GM12892 (cell line): ENCODE data around the gene PACSIN2.
"Not testable (repeated sequence)": the region's sequence is repeated elsewhere in the genome, so short reads cannot be mapped to it uniquely, and the experiment has no call there.

Experiments
- DNase-seq: peaks from one replicate; pipeline ENCODE4 v3.0.0; 2011; ENCODE audit not compliant: insufficient read length
- FAIRE-seq: peaks from 2 replicates; lab custom pipeline; 2011; peaks lifted over from hg19 to GRCh38; lab: Jason Lieb, UNC
- POLR2A ChIP-seq: IDR thresholded peaks from 2 replicates; pipeline ENCODE4 v1.6.1; 2011; ENCODE audit warnings: low read depth, low read length, control low read depth
- POLR2AphosphoS5 ChIP-seq: IDR thresholded peaks from 2 replicates; pipeline ENCODE4 v1.6.1; 2011; ENCODE audit warnings: low read depth, low read length, control low read depth
- TAF1 ChIP-seq: IDR thresholded peaks from 2 replicates; pipeline ENCODE4 v1.6.1; 2011; ENCODE audit warnings: low read depth, mild to moderate bottlenecking, control low read depth, low read length, borderline replicate concordance

PACSIN2 gene

DNA sequence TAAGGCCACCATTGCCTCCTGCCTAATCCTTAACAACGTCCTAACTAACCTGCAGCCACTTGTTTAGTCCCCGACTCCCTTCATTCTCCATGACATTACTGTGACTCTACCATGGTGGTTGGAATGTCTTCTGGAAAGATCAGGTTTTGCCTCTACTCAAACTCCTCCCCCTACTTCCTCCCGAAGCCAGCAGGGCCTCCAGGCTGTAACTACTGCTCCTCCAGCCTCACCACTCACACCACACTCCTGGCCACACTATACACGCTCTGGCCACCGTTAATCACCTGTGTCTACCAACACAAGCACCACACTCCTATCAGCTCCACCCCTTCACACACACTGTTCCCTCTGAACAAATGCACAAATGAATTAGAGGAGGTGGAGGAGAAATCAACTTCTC, 69.2 kb downstream of the PACSIN2 start:
- FAIRE-seq (peak; percentile 85), DNase-seq (no peak)
- TF ChIP-seq POLR2A (no peak), TAF1 (no peak), POLR2AphosphoS5 (no peak)

DNA sequence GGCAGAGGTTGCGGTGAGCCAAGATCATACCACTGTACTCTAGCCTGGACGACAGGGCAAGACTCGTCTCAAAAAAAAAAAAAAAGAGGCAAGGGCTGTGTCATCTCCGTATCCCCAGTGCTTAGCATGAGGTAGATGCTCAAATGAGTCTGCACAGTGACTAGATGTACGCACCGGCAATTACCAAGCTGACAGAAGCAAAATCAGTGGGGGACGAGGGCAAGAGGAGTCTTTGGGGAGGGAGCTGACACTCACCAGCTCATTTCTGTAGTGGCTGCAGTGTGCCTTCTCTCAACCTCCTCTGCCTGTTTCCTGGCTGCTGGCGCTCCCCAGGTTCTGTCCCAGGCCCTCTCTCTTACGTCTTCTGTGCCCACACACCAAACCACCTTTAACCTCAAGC, 69.9 kb downstream of the PACSIN2 start:
- TF ChIP-seq TAF1 = no peak
- no peak for TF ChIP-seq POLR2A
- TF ChIP-seq POLR2AphosphoS5 = no peak
- no peak for FAIRE-seq
- DNase-seq = no peak

DNA sequence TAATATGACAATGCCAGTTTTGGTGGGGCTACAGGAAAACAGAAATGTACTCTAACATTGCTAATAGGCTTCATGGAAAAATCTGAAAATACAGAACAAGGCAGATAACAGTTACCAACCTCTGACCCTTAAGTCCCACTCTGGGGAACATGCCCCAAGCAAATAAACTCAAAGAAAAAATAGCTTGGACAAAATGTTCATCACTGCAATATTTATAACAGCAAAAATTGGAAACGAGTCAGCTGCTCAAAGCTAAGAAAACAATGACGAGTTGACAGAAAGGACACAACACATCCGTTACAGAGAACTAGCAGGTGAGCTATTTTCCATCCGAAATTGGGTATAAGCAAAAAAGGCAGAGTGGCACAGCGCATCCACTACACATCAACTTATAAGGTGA, 70.5 kb downstream of the PACSIN2 start:
- FAIRE-seq (no peak), DNase-seq (no peak)
- TF ChIP-seq POLR2A = no peak
- no peak for TF ChIP-seq POLR2AphosphoS5
- TF ChIP-seq TAF1 = no peak

DNA sequence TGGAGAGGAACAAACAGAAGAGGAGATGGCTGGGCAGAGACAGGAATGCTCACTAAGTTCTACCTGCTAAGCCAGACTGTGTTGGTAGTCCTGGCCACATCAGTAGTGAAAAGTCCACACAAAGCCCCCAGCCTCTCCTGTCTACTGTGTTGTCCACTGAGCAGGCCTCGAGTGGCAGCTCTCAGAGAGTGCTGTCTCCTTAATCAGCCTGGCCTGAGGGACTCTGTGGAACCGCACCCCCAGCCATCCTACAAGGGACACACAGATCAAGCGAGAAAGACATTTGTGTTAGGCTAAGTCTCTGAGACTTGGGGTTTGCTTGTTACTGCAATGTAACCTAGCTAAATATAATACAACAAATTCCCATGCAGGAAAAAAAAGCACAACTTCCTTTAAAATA, 71.0 kb downstream of the PACSIN2 start:
- FAIRE-seq = no peak
- TF ChIP-seq POLR2AphosphoS5 (no peak), POLR2A (no peak), TAF1 (no peak)

DNA sequence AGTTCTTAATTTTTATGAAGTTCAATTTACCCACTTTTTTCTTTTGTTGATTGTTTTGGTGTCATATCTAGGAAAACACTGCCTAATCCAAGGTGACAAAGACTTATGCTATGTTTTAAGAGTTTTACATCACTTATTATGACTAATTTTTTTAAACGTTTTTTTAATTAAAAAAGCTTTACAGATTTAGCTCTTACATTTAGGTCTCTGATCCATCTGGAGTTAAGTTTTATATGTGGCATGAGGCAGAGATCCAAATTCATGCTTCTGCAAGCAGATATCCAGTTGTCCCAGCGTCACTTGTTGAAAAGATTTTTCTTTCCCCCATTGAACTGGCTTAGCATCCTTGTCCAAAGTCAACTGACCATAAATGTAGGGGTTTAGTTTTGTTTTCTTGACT, 72.6 kb downstream of the PACSIN2 start:
- DNase-seq = no peak
- no peak for FAIRE-seq
- TF ChIP-seq POLR2A (no peak), POLR2AphosphoS5 (no peak), TAF1 (no peak)

More for the DNA sequence above, 71.0 kb downstream of the PACSIN2 start:
- DNase-seq = no peak

DNA sequence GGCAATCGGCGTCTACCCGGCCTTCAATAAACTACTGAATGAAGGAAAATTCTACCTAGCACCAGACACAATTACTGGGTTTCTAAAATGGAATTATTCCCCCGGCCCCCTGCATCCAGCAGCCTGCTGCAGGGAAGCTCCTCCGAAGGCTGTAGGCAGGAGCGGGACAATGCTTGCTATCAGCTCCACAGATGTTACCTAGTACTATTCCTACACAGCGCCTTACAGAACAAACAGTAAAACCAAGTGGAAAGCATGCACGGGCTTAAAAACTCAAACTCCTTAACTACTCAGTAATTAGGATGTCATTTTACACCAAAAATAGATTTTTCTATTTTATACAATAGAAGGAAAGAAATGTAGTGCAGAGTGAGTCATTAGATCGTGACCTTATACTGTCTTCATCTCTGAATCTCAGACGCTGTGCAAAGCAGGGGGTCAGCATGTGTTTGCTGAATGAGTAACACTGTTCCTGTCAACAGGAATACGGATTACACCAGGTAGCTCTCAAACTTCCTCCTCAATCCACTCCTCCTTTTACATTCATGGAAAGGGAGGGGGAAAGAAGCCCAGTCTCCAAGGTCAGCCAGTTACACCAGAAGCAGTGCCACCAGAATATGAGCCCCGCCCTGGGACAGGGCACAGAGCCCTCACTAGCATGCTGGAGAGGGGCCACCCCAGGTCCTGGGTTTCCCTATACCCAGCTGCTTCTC, 74.9 kb downstream of the PACSIN2 start:
- FAIRE-seq = no peak
- DNase-seq = no peak
- no peak for TF ChIP-seq TAF1
- TF ChIP-seq POLR2AphosphoS5 = no peak
- no peak for TF ChIP-seq POLR2A

DNA sequence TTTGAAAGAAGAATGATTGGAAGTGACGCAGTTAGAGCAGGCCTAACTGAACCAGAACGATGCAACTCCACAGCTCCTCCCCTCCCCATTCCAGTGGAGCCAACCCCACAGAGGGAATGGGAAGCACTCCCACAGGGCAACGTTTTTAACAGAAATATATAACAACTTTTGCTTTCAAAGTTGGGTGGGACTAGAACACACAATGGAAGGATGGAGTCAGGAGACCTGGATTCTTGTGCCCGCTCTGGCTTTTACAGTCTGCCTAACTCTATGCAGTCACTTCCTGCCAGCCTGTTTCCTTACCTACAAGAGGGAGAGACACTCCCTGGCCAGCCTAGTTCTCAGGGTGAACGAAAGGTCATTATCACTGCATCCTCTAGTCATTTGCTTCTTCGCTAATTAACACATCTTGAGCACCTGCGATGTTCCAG, 75.5 kb downstream of the PACSIN2 start:
- DNase-seq = no peak
- TF ChIP-seq POLR2A = no peak
- no peak for TF ChIP-seq TAF1
- no peak for TF ChIP-seq POLR2AphosphoS5
- FAIRE-seq = no peak

DNA sequence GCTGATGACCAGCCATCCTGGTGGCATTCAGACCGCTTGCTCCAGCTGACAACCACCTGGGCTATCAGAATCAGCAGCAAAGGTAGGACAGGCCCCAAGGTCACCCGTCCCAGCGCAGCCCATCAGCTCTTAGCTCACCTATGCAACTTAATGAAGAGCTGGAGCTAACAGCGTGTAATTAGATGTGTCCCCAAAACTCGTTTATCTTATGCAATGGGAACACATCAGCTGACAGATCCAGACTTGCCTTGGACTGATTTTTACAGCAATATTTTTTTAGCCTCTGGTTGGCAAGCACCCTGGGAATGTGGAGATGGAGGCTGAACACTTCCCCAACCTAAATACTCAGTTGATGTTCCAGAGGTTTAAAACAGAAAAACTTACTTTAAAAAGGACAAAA, 76.0 kb downstream of the PACSIN2 start:
- no peak for FAIRE-seq
- DNase-seq = no peak
- TF ChIP-seq TAF1 (no peak), POLR2A (no peak), POLR2AphosphoS5 (no peak)

DNA sequence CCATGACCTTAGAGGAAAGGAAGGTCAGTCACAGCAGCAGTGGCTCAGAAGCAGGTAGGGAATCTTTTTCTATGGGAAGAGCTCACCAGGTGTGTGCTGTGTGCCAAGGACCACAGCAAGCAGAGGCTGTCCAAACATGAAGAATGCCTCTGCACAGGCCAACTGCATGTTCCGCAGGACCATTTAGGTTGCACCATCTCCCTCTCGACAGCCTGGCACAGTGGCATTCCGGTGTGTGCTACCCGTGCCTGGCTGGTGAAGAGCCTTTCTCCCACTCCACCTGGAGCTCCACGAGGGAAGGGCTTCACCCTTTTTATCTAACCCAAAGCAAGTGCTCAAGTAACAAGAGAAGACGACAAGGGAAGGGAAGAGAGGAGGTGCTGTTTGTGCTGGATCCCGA, 76.5 kb downstream of the PACSIN2 start:
- DNase-seq = no peak
- FAIRE-seq = no peak
- TF ChIP-seq TAF1 (no peak), POLR2A (no peak), POLR2AphosphoS5 (no peak)

DNA sequence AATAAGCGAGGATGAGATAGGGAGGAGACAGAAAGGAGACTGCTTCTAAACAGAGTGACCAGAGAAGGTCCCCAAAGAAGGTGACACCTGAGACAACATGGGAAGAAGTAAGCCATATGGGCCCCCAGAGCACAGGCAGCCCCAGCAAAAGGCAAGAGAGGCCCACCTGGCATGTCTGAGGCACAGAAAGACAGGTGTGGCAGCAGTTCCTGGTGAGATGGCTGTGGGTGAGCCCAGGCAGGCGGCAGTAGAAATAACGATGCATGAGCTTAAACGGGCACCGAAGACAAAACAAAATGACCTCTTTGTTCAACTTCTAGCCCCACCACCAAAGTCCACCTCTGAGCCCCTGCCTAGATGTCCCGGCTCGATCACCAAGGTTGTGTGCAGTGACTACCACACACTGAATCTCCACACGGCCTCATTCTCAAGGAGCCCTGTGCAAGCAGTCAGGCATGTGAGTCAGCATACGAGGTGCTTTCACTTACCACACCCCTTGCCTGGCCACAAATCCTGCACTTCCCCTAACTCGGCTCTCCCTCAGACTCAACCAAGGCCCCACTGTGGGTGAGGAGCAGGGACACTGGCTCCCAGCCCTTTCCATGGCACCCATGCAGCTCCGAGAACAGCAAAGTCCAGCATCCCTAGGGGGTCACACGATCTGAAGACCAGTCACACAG, 77.6 kb downstream of the PACSIN2 start:
- FAIRE-seq (peak; percentile 89), DNase-seq (no peak)
- TF ChIP-seq POLR2A (no peak), TAF1 (no peak), POLR2AphosphoS5 (no peak)

DNA sequence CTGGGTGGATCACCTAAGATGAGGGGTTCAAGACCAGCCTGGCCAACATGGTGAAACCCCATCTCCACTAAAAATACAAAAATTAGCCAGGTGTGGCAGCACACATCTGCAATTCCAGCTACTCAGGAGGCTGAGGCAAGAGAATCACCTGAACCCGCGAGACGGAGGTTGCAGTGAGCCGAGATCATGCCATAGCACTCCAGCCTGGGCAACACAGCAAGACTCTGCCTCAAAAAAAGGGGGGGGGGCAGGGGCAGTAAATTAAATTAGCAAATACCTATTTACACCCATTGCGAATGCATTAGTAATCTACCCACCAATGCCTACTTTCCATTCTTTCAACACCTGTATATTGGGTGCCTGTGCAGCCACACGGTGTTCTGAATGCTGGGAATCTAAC, 78.3 kb downstream of the PACSIN2 start:
- not testable (repeated sequence) for FAIRE-seq, DNase-seq

DNA sequence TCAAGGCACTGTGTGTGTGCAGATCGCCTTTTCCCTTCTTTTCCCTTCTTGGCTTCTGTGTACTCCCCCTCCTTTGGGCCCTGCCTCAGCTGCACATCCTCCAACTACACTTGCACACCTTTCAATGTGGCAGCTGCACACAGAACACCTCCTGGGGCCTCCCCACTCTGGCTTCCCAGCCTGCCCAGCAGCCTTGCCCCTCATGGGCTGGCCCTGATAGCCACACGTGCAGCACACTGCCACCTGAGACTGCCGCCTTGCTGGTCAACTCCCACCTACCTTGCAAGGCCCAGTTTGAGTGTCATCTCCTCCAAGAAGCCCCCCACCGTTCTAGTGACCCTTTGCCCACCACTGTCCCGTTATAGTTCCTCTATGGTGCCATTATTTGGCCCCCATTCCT, 80.6 kb downstream of the PACSIN2 start:
- TF ChIP-seq TAF1 (no peak), POLR2A (no peak), POLR2AphosphoS5 (no peak)
- FAIRE-seq (peak; percentile 82), DNase-seq (no peak)
